ENCODE data around the gene CHCHD1.
"Not testable (repeated sequence)": the region's sequence is repeated elsewhere in the genome, so short reads cannot be mapped to it uniquely, and the experiment has no call there.

Gene CHCHD1

DNA sequence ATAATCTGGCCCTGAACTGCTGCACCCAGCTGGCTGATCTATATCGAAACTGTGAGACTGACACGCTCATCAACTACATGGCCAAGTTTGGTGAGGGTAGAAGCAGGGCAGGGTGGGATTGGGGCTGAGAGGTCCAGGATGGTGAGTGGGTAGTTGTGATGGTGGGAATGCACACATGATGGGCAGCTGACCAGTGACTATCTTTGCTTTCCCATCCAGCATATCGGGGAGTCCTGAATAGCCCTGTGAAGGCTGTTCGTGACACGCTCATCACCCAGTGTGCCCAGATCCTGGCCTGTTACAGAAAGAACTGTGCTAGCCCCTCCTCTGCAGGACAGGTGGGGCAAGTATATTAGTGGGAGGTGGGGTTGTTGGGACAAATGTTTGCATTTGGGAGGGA lies 12.5 kb upstream of the CHCHD1 start:
- DNase-seq (ENCODE audit: low read depth in 2 of 2): no peak

DNA sequence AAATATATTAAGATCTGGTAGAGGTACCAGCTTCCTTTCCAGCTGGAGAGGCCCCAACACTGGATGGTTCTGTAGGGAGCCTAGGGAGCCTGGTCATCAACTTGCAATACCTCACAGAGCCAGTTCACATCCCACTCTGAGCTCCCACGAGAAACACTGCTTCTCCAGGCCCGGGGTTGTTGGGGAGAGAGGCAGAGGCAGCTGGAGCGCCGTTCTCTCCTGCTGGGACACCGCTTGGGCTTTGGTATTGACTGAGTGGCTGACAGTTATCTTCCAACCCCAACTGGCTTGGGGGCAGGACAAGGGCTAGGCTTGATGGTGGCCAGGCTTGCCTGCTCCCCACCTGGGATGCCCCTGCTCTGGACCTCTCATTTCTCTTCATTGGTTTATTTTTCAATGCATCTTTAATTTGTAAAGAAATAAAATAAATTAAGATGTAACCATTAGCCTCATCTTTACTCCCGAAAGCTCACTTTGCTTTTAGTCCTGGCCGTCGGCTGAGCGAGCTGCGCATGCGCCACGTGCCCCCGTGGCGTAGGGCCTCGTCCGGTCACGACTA lies 10.0 kb upstream of the CHCHD1 start:
- DNase-seq (ENCODE audit: low read depth in 2 of 2): peak; percentile 64

DNA sequence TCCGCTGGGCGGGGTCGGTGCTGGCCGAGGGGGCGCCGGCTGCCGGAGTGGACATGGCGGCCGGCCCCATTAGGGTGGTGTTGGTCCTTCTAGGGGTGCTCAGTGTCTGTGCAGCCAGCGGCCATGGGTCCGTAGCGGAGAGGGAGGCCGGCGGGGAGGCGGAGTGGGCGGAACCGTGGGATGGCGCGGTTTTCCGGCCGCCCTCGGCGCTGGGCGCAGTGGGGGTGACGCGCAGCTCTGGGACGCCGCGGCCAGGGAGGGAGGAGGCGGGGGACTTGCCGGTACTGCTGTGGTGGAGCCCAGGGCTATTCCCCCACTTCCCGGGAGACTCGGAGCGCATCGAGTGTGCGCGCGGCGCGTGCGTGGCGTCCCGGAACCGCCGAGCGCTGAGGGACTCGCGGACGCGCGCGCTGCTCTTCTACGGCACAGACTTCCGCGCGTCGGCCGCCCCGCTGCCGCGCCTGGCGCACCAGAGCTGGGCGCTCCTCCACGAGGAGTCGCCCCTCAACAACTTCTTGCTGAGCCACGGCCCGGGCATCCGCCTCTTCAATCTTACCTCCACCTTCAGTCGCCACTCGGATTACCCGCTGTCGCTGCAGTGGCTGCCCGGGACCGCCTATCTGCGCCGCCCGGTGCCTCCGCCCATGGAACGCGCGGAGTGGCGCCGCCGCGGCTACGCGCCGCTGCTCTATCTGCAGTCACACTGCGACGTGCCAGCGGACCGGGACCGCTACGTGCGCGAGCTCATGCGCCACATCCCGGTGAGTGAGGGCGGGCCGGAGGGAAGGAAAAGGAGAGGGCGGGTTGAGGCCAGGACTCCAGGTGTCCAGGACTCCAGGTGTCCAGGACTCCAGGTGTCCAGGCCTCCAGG lies 9.3 kb upstream of the CHCHD1 start:
- peak; percentile 66 to 69 for DNase-seq (ENCODE audit: low read depth in 2 of 2)

DNA sequence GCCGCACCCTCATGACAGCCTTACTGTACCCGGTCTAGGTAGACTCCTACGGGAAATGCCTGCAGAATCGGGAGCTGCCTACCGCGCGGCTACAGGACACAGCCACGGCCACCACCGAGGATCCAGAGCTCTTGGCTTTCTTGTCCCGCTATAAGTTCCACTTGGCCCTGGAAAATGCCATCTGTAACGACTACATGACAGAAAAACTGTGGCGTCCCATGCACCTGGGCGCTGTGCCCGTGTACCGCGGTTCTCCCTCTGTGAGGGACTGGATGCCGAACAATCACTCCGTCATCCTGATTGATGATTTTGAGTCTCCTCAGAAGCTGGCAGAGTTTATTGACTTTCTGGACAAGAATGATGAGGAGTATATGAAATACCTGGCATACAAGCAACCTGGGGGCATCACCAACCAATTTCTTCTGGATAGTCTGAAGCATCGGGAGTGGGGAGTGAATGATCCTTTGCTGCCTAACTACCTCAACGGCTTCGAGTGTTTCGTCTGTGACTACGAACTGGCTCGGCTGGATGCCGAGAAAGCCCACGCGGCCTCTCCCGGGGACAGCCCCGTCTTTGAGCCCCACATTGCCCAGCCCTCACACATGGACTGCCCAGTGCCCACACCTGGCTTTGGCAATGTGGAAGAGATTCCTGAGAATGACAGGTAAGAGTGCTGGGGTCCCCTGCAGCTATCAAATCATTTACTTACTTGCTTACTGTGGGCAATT lies 8.5 kb upstream of the CHCHD1 start:
- DNase-seq (ENCODE audit: low read depth in 2 of 2): no peak

DNA sequence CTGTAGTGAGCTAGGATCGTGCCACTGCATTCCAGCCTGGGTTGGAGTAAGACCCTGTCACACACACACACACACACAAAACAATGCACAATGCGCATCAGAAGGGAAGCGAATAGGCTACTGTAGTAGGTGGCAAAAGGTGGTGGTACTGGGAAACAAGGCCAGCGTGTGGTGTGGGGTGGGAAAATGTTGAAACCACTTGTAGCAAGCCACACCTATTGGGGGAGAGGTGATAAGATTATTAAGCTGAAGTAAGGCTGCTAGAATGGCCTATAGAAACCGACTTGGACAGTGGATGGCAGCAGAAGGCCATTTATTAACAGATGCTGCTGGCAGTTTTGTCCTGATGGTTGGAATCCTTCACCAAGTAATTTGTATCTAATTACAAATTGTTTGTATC lies 7.2 kb upstream of the CHCHD1 start:
- no peak for DNase-seq (ENCODE audit: low read depth in 2 of 2)

DNA sequence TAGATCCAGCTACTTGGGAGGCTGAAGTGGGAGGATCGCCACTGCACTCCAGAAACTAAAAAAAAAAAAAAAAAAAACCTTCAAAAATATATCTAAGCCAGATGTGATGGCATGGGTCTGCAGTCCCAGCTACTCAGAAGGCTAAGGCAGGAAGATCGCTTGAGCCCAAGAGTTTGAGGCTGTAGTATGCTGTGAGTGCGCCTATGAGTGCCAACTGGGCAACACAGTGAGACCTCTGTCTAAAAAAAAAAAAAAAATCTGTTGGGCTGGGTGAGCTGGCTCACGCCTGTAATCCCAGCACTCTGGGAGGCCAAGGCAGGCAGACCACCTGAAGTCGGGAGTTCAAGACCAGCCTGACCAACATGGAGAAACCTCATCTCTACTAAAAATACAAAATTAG lies 2.8 kb upstream of the CHCHD1 start:
- DNase-seq (ENCODE audit: low read depth in 2 of 2): no peak

DNA sequence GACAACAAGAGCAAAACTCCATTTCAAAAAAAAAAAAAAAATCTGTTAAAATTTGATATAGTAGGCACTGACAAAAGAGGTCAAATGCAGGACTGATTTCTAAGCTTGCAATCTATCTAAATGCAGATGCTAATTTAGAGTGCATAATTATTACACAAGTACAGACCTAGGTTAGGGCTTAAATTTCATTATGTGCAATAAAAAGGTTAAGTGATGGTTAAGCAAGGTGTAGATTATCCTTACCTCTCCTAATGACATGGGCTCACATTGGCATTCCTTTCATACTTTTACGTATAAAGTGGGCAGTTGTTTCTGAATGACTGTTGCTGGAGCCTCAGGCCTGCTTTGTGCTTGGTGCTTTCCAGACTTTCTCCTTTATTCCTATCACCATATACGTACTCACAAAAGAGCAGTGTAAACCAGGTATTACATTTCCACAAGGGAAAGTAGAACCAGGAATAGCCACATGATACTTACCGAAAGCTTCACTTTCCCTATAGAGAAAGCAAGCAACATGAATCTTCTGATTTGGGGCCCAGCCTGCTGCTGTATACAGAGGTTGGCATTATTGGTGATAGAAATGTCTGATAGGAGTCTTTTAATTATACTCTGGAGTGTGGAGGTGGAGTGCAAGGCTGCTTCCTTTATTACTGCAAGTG lies 2.2 kb upstream of the CHCHD1 start:
- no peak for DNase-seq (ENCODE audit: low read depth in 2 of 2)

DNA sequence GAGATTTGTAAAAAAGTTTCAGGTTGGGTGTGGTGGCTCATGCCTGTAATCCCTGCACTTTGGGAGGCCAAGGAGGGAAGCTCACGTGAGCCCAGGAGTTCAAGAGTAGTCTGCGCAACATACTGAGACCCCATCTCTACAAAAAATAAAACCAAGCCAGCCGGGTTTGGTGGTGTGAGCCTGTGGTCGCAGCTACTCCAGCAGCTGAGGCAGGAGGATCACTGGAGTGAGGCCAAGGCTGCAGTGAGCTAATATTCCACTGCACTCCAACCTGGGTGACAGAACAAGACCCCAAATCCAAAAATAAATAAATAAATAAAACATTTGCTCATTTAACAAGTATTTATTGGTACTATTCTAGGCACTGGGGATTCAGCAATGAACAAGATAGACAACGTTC lies 1.5 kb upstream of the CHCHD1 start:
- DNase-seq (ENCODE audit: low read depth in 2 of 2): no peak

DNA sequence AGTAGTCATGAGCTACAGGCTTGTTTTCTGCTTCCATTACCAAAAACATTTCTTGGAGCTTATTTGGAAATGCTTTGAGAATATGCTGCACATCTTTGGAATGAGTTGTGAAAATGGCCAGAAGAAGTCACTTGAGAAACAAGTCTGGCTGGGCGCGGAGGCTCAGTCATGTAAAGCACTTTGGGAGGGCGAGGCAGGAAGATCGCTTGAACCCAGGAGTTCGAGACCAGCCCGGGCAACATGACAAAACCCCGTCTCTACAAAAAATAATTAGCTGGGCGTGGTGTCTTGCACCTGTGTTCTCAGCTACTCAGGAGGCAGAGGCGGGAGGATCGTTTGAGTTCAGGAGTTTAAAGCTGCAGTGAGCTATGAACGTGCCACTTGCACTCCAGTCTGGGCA lies 882 bp upstream of the CHCHD1 start:
- no peak for DNase-seq (ENCODE audit: low read depth in 2 of 2)

DNA sequence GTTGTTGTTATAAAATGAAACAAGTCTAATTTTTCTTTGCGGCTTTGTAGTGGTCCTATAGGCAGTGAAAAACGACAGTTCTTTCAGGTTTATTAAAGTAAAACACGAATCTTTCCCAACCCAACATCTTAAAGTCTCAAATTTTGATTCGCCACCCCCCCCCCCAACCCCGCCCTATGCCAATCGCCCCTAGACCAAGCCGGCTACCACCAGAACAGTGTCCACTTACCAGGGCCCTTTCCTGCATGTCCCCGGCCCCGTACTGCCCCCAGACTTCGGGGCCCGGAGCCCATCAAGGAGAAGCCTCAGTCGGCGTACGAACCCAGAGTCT lies 335 bp upstream of the CHCHD1 start:
- DNase-seq (ENCODE audit: low read depth in 2 of 2): no peak

DNA sequence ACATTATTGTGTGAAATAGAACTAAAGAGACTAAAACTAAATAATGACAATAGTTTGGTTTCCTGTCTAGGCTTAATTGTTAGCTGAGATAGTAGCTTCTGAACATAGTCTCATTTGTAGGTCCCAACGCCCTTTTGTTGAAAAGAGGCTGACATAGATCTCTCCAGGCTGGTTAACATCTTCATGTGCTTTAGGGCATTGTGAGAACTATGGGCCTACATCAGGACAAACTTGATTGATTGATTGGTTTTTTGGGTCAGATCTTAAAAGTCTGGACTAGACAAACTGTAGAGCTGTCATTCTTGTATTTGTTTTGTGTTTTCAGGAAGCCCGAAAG lies 869 bp downstream of the CHCHD1 start:
- no peak for DNase-seq (ENCODE audit: low read depth in 2 of 2)

DNA sequence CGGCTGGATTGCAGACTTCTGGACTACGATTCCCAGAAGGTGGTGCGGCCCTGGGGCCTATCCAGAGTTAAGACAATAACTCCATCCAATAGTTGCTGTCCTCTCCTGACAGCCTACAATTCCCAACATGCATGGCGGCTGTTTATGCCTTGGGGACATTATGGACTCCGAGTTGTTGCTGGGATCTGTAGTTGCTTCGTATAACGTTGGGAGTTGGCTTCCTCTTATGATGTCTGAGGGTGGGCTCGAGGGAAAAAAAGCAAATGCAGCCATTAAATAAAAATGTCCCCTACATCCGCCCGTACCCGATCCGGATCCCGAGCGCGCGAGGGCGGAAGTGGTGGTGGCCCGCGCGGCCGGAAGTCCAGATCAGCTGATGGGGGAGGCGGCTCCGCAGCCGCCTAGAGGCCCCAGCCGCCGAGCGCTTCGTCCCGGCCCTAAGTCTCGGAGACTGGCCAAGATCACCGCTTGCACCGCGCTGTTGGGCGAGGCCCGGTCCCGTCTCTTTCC lies 3.4 kb downstream of the CHCHD1 start, which contains the start of gene ZSWIM8:
TSS of gene ZSWIM8 (plus strand) at position 396 of the 510 bp plus-strand sequence. CDS start 273 bp downstream, outside the sequence.
- peak; percentile 71 to 76 for DNase-seq (ENCODE audit: low read depth in 2 of 2)

DNA sequence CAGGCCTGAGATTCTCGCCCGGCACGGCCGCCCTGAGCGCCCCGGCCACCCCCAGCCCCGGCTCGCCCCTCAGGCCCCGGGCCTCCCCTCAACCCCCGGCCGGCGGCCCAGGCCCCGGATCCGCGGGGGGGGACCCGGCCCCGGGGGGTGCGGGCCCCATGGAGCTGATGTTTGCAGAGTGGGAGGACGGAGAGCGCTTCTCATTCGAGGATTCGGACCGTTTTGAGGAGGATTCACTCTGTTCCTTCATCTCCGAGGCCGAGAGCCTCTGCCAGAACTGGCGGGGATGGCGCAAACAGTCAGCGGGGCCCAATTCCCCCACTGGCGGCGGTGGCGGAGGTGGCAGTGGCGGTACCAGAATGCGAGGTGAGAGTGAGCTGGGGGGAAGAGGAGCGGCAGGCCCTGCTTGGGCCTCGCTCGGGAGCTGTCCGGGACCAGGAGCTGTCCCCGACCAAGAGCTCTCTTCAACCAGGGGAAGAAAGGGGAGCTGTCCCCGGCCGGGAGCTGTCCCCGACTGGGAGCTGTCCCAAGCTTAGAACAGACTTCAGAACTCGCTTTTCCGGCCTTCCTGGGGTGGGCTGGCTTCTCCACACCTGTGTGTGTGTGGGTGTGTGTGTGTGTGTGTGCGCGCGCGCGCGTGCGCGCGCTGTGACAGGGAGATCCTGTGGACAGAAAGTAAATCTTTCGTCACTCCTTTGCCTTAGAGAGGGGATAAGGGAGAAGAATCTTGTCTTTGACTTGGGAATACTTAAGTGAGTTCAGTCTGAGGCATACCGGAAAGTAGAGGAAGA lies 4.1 kb downstream of the CHCHD1 start:
- no peak for DNase-seq (ENCODE audit: low read depth in 2 of 2)

DNA sequence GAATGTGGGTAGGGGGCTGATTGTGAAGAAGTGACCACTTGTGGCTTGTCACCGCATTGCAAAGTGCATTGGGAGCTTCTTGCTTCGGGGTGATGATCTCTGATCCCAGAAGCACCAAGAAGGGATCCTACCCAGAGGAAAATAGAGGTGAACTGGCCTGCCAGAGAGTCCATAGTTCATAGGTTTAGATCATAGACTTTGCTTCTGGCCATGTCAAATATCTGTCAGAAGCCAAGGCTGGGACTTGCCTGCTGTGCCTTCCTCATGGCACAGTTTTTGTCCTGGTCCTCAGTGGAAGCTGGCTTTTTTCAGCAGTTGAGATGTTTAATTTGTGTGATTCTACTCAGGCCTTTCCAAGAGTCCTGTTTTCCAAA lies 4.7 kb downstream of the CHCHD1 start:
- no peak for DNase-seq (ENCODE audit: low read depth in 2 of 2)

DNA sequence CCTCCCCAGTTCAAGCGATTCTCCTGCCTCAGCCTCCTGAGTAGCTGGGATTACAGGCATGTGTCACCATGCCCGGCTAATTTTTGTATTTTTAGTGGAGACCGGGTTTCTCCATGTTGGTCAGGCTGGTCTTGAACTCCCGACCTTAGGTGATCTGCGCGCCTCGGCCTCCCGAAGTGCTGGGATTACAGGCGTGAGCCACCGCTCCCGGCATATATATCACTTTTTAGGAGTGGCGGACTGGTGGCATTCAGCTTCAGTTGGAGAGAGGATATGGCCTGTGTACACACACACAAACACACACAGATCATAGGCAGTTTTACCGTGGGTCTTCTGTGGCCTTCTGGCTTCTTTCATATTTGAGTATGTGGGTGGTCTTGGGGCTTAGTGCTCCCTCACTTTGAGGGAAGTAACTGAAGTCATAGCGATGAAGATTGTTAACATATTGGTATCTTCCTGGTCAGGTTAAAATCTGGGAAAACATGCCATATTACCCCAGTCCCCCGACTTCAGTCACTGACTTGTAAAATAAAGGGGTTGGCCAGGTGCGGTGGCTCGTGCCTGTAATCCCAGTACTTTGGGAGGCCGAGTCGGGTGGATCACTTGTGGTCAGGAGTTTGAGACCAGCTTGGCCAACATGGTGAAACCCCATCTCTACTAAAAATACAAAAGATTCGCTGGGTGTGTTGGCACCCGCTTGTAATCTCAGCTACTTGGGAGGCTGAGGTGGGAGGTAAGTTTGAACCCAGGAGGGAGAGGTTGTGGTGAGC lies 5.4 kb downstream of the CHCHD1 start:
- not testable (repeated sequence) for DNase-seq (ENCODE audit: low read depth in 2 of 2)

DNA sequence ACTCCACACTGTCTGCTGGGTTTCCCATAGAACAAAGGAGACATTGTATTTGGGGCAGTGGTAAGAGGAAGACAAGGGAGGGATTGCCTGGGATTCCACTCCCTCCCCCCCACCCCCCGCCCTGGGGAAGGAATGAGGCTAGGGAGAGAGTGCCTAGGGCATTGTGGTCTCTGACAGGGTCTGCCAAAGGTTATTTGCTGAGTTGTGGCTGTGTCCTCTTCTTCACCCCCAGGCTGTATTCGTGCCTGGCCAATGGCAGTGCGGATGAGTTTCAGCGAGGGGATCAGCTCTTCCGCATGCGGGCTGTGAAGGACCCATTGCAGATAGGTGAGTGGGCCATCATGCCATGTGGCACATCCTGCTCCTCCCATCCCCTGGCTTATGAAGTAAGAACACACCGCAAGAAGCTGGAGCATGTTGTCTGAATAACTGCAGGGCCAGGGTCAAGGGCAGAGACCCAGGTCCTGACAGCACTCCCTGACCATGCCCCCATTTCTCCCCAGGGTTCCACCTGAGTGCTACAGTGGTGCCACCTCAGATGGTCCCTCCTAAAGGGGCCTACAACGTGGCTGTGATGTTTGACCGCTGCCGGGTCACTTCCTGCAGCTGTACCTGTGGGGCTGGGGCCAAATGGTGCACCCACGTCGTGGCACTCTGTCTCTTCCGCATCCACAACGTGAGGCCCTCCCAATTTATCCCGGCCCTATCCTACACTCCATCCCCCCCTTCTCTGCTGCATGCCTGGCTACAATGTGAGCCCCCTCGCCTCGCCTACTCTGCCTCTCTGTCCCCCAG lies 7.2 kb downstream of the CHCHD1 start:
- DNase-seq (ENCODE audit: low read depth in 2 of 2): no peak

DNA sequence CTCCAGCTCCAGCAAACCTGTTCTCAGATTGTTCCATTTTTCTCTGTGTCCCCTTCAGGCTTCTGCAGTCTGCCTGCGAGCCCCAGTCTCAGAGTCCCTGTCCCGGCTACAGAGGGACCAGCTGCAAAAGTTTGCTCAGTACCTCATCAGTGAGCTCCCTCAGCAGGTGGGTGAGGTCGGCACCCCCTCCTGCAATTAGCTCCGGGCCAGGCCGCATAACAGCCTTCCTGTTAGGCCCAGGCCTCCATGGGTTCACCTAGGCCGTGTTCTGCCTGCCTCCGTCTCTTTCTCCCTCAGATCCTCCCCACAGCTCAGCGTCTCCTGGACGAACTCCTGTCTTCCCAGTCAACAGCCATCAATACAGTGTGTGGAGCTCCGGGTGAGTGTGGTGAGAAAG lies 7.8 kb downstream of the CHCHD1 start:
- no peak for DNase-seq (ENCODE audit: low read depth in 2 of 2)

DNA sequence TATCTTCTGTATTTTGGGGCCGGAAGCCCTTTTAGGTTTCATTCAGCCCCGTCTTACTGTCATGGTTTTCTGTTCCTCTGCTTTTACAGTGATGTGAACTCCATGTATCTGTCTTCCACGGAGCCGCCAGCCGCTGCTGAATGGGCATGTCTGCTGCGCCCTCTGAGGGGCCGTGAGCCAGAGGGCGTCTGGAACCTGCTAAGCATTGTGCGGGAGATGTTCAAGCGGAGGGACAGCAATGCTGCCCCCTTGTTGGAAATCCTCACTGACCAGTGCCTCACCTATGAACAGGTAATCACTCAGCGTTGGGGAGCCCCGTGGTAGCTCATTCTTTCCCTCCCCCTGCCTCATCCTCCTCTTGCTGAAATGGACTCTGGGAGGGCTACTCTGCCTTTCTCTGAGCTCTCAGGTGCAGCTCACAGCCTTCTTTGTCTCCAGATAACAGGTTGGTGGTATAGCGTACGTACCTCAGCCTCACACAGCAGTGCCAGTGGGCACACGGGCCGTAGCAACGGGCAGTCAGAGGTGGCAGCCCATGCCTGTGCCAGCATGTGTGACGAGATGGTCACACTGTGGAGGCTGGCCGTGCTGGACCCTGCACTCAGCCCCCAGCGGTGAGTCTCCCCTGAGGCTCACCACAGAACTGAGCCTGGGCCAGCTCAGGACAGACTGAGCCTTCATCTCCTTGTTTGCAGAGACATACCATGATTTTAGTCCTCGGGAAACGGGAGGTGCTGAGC lies 9.2 kb downstream of the CHCHD1 start:
- DNase-seq (ENCODE audit: low read depth in 2 of 2): no peak

DNA sequence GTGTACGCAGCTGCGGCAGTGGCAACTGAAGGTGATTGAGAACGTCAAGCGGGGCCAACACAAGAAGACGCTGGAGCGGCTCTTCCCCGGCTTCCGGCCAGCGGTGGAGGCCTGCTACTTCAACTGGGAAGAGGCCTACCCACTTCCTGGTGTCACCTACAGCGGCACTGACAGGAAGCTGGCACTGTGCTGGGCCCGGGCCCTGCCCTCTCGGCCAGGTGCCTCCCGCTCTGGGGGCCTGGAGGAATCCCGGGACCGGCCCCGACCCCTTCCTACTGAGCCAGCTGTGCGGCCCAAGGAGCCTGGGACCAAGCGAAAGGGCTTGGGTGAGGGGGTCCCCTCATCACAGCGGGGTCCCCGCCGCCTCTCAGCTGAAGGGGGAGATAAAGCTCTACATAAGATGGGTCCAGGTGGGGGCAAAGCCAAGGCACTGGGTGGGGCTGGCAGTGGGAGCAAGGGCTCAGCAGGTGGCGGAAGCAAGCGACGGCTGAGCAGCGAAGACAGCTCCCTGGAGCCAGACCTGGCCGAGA lies 10.1 kb downstream of the CHCHD1 start:
- DNase-seq (ENCODE audit: low read depth in 2 of 2): no peak

Data from stimulated activated CD4-positive, alpha-beta T cell treated with anti-CD3 and anti-CD28 coated beads, Interleukin-15, amount 100 ng/mL, for 48 hours (primary cell).